Central memory CD8-positive, alpha-beta T cell (primary cell): Measurements from ENCODE around the gene HEBP2.

Source experiments
- ATAC-seq: fragments of 150-1000 bp; cut with Tn5 transposase; replicated peaks from 2 replicates; pipeline ENCODE4 v1.10.0; 2022; ENCODE audit warnings: mild to moderate bottlenecking, moderate FRiP score, moderate number of reproducible peaks; ENCODE audit not compliant: poor library complexity, severe bottlenecking; ENCODE audit errors: extremely low read depth
- DNase-seq, 2 donors: peaks; one replicate each; pipeline ENCODE4 v3.0.0; 2021; ENCODE audit warnings: low spot score in 2 of 2
- H3K27ac Mint-ChIP-seq: one replicate; pipeline ENCODE4 v1.8.0; 2022; ENCODE audit warnings: low read depth, mild to moderate bottlenecking, moderate library complexity, mixed read lengths
- H3K27me3 Mint-ChIP-seq: one replicate; pipeline ENCODE4 v1.8.0; 2022; ENCODE audit warnings: mixed read lengths
- H3K36me3 Mint-ChIP-seq: one replicate; pipeline ENCODE4 v1.8.0; 2022; ENCODE audit warnings: mild to moderate bottlenecking, moderate library complexity, mixed read lengths; ENCODE audit not compliant: insufficient read depth
- H3K4me1 Mint-ChIP-seq: one replicate; pipeline ENCODE4 v1.8.0; 2022; ENCODE audit warnings: mixed read lengths
- H3K4me3 Mint-ChIP-seq: one replicate; pipeline ENCODE4 v1.8.0; 2022; ENCODE audit warnings: mild to moderate bottlenecking, moderate library complexity, mixed read lengths
- H3K9me3 Mint-ChIP-seq: one replicate; pipeline ENCODE4 v1.8.0; 2022; ENCODE audit warnings: mixed read lengths

HEBP2 gene

DNA sequence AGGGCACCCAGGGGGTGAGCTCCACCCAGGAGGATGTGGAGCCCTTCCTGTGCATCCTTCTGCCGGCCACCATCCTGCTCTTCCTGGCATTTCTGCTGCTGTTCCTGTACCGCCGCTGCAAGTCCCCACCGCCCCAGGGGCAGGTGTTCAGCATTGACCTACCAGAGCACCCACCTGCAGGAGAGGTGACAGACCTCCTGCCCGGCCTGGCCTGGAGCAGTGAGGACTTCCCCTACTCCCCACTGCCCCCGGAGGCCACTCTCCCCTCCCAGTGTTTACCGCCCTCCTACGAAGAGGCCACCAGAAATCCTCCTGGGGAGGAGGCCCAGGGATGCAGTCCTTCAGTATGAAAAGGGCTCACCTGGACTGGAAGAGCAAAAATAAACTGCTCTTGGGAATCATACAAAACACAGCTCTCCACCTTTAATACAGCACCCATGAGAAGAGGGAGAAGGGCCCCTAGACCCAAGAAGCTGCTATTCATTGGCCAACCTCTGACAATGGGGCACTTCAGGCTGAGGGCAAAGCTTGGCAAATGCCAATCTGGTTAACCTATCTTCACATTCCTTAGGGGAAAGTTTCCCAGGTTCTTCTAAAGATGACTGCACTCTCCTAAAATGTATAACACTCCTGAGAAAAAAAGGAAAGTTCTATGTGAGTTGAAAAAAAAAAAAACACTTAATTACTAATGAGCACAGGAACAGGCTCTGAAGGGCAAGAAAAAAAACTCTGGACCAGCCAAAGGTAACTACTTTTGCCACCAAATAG is 21.3 kb upstream of the HEBP2 start:
- Mint-ChIP-seq H3K9me3 (no peaks in the 10 kb centered on the region), H3K27me3 (peaks cover 17% of the 10 kb centered on the region), H3K36me3 (no peaks in the 10 kb centered on the region), H3K4me3 (no peak overlapping the region), H3K4me1 (no peaks in the 10 kb centered on the region), H3K27ac (no peak overlapping the region)
- DNase-seq (no peak), ATAC-seq (no peak)

DNA sequence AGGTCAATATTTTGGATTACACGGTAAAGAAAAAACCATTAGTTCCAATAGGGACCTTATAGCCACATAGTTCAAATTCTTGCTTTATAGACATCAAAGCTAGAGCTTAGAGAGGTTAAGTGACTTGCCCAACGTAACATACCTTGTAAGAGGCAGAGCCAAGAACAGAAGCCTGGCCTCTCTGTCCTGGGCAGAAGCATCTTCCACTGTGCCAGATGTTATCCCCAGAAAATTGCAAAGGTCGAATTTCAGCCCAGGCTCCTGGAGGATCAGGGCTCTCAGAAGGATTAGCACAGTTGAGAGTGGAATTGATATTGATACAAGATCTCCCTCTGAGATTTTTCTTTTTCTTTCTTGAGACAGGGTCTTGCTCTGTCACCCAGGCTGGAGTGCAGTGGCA is 20.2 kb upstream of the HEBP2 start:
- H3K9me3 Mint-ChIP-seq, result no peaks in the 10 kb centered on the region
- H3K4me1 Mint-ChIP-seq, result no peaks in the 10 kb centered on the region
- H3K27ac Mint-ChIP-seq, result no peak overlapping the region
- H3K4me3 Mint-ChIP-seq, result no peak overlapping the region
- ATAC-seq (no peak), DNase-seq (no peak)
- H3K27me3 Mint-ChIP-seq, result peaks cover 23% of the 10 kb centered on the region
- H3K36me3 Mint-ChIP-seq, result no peaks in the 10 kb centered on the region

DNA sequence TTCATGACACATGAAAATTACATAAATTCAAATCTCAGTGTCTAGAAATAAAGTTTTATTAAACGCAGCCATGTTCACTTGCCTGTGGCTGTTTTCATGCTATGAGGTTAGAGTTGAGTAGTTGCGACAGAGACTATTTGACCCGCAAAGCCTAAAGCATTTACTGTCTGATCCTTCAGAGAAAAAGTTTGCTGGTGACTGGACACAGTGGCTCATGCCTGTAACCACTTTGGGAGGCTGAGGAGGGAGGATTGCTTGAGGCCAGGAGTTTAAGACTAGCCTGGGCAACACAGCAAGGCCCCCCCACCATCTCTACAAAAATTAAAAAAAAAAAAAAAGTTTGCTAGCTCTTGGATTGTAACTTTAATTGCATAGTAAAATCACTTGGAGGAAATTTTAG is 17.1 kb upstream of the HEBP2 start:
- ATAC-seq, result no peak
- H3K27ac Mint-ChIP-seq, result no peak overlapping the region
- H3K9me3 Mint-ChIP-seq, result no peaks in the 10 kb centered on the region
- no peaks in the 10 kb centered on the region for H3K4me1 Mint-ChIP-seq
- no peak overlapping the region for H3K4me3 Mint-ChIP-seq
- DNase-seq, result no peak
- H3K36me3 Mint-ChIP-seq, result no peaks in the 10 kb centered on the region
- H3K27me3 Mint-ChIP-seq, result peaks cover 42% of the 10 kb centered on the region

DNA sequence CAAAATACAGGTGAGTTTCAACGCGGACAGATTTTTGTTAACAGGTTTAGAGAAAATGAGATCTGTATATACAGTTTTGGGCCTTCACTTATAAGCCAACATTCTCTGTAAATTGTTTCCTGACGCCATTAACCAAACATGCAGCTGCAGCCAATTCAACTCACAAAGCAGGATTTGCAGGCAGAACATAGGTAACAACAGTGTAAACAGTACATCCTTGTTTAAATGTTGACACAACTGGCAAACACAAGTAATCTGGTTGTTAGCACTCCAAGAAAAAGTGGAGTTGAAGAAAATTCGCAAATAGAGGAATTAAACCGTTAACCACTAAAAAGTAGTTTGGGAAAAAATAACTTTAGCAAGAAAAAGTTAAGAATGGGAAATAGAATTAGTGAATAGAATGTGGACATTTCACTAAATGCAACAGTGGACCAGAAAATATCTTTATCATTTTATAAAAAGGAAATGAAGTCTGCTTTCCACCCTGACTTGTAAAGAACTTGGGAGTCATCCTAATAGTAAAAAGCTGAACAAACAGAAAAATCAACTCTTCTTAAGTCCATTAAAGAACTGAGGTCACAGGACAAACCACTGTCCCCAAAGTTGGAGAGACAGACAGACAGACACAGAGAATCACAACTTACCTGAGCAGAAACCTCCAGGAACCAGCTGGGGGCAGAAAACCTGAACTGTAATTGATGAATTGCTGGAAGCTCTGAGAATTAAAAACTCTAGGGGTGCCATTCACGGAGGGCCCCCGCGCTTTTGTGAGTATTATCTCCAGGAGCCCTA is 16.2 kb upstream of the HEBP2 start:
- DNase-seq, result no peak
- H3K9me3 Mint-ChIP-seq, result no peaks in the 10 kb centered on the region
- H3K36me3 Mint-ChIP-seq, result no peaks in the 10 kb centered on the region
- no peak overlapping the region for H3K27ac Mint-ChIP-seq
- no peak overlapping the region for H3K4me3 Mint-ChIP-seq
- no peak for ATAC-seq
- H3K27me3 Mint-ChIP-seq, result peaks cover 36% of the 10 kb centered on the region
- no peaks in the 10 kb centered on the region for H3K4me1 Mint-ChIP-seq

DNA sequence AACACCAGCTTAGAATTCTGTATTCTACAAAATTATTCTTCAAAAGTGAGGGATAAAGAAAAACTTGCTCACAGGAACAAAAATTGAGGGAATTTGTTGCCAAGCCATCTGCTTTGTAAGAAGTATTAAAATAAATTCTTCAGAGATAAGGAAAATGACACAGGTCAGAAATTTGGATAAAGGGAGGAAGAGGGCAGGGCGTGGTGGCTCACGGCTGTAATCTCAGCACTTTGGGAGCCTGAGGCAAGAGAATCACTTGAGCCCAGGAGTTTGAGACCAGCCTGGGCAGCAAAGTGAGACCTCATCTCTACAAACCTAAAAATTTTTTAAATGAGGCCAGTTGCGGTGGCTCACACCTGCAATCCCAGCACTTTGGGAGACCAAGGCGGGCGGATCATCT is 14.5 kb upstream of the HEBP2 start:
- Mint-ChIP-seq H3K4me3 (no peak overlapping the region), H3K4me1 (no peaks in the 10 kb centered on the region), H3K27me3 (peaks cover 25% of the 10 kb centered on the region), H3K27ac (no peak overlapping the region), H3K9me3 (no peaks in the 10 kb centered on the region), H3K36me3 (no peaks in the 10 kb centered on the region)
- no peak for DNase-seq
- no peak for ATAC-seq

DNA sequence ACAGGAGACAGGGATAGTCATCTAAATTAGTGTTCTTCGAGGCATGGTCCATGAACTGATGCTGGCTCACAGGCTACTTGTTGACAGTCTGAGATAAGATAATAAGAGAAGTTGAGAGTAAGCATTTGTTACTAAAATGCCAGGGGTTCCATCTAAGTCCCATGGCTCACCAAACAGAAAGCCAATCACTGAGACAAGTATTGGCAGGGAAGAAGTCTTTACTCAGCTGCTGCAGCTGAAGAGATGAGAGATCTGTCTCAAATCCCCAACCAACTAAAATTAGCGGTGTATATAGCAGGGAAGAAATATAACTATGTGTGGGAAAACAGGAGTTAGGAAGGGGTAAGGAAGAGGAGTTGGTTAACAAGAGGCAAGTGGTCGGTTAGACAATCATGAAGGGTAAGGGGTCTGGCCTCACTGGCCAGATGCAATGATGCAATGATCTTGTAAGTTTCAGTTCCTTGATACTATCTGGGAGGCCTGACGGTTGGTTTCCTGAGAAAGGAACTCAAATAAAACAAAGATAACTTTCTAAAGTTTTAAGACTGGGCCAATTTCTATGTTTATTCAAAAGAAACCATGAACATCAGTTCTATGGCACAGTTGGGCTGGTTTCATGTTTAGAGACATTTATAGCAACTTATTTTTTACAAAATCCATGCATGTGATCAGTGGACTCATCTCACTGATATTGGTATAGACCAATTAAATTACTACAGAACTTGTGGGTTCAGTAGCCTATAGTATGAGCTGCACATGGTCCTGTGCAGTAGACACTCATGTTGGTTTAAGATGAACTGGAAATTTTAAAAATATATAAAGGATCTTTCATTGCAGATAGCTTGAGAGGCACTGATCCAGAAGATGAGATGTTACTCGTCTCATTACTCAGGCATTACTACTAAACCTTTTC is 9.9 kb upstream of the HEBP2 start:
- Mint-ChIP-seq H3K36me3 (no peaks in the 10 kb centered on the region), H3K4me3 (no peak overlapping the region), H3K27me3 (peaks cover 15% of the 10 kb centered on the region), H3K27ac (no peak overlapping the region), H3K4me1 (no peaks in the 10 kb centered on the region), H3K9me3 (no peaks in the 10 kb centered on the region)
- DNase-seq (no peak), ATAC-seq (no peak)

DNA sequence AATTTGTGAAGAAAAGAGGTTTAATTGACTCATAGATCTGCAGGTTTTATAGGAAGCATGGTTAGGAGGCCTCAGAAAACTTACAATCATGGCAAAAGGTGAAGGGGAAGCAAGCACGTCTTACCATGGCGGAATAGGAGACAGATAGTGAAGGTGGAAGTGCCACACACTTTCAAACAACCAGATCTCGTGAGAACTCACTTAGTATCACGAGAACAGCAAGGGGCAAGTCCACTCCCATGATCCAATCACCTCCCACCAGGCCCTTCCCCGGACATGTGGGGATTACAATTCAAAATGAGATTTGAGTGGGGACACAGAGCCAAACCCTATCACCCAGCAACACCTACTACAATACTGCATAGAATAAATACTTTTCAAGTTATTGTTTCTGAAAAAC is 7.3 kb upstream of the HEBP2 start:
- Mint-ChIP-seq H3K4me3 (no peak overlapping the region), H3K9me3 (no peaks in the 10 kb centered on the region), H3K36me3 (no peaks in the 10 kb centered on the region), H3K27ac (no peak overlapping the region), H3K4me1 (no peaks in the 10 kb centered on the region), H3K27me3 (no peaks in the 10 kb centered on the region)
- ATAC-seq, result no peak
- DNase-seq, result no peak

DNA sequence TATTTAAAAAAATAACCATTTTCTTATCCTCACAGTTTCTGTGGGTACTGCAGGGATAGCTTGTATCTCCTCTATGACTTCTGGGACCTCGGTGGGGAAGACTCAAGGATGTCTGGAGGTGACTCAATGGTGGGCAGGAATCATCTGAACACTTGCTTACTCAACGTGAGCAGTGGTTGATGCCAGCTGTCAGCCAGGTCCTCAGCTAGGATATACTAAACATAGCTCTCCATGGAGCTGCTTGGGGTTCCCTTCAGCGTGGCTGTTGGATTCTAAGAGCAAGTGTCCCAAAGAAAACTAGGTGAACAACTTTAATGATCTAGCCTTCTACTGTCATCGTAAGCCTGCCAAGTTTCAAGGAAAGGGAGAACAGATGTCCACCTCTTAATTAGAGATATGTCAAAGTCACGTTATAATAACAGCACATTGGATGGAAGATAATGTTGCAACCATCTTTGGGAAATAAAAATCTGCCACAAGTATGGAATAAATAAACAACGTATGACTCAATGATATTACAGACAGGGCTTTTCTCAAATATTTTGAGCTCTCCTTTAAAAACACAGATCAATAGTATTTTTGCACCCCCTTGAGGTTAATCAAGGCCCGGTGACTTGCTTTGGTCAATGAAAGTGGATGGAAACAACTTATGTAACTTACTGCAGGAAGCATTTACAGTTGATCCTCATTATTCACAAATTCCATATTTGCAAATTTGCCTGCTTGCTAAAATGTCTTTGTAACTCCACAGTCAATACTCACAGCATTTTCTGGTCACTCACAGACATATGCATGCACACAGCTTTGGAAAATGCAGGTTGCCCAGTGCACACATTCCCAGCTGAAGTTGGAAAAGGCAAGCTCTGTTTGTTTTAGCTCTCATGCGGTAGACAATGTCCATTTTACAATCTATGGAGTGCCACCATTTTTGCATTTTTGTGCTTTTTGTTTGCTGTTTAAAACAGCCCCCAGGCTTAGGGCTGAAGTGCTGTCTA is 6.6 kb upstream of the HEBP2 start:
- H3K36me3 Mint-ChIP-seq, result no peaks in the 10 kb centered on the region
- H3K4me1 Mint-ChIP-seq, result no peaks in the 10 kb centered on the region
- no peak for DNase-seq
- ATAC-seq, result no peak
- H3K9me3 Mint-ChIP-seq, result no peaks in the 10 kb centered on the region
- no peak overlapping the region for H3K27ac Mint-ChIP-seq
- H3K27me3 Mint-ChIP-seq, result no peaks in the 10 kb centered on the region
- no peak overlapping the region for H3K4me3 Mint-ChIP-seq

DNA sequence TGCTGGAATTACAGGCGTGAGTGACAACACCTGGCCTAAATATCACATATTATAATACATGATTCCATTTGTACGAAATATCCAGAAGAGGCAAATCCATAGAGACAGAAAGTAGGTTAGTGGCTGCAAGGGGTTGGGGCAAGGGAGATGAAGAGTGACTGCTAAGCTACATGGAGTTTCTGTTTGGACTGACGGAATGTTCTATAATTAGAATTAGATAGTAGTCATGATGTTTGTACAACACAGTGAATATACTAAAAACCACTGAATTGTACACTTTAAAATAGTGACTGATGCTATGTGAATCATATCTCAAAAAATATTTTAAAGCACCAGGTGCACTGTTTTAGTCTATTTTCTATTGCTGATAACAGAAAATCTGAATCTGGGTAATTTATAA is 3.7 kb upstream of the HEBP2 start:
- H3K4me3 Mint-ChIP-seq, result no peak overlapping the region
- ATAC-seq (no peak), DNase-seq (no peak)
- no peak overlapping the region for H3K27ac Mint-ChIP-seq
- no peaks in the 10 kb centered on the region for H3K27me3 Mint-ChIP-seq
- H3K4me1 Mint-ChIP-seq, result peaks cover 7% of the 10 kb centered on the region
- peaks cover 4% of the 10 kb centered on the region for H3K36me3 Mint-ChIP-seq
- no peaks in the 10 kb centered on the region for H3K9me3 Mint-ChIP-seq

DNA sequence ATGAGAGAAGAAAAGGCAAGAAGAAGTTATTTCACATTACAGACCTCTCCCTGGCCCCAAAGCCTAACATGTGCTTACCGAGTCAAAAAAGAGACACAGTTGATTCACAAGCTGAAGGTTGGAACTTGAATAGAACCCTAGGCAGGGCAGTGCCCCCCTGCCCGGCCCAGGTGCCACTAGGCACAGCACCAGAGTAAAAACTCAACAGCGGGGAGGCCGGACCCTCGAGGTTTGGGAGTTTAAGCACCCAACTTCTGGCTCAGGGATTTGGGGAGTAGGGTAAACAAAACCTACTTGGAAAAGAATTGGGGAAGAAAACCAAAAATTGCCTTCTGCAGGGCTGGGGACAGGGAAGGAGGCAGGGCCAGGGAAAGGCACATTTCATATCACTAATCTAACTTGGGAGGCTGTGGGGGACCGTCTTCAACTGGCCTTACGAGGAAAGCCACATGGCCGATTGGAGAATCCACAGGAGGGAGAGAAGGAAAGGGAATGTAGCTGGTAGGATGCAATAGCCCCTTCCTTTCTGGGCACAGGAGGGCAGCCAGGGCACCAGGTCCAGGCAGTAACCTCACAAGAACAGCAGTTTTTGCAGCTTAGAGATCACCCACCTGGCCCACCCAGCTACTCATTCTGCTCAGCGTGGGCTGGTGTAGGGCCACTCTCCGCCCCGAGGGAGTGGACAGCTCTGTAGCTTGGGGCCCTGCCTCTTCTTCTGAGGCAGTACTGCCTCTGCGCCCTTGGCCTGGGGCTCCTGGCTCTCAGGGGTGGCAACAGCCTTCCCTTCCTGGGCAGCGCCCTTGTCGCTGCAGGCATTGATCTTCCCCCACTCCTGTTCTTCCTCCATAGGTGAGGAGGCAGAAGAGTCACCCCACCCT is 1.8 kb upstream of the HEBP2 start:
- no peaks in the 10 kb centered on the region for H3K27me3 Mint-ChIP-seq
- no peak for ATAC-seq
- no peak overlapping the region for H3K4me3 Mint-ChIP-seq
- DNase-seq, result no peak
- peaks cover 11% of the 10 kb centered on the region for H3K4me1 Mint-ChIP-seq
- peaks cover 12% of the 10 kb centered on the region for H3K36me3 Mint-ChIP-seq
- H3K27ac Mint-ChIP-seq, result no peak overlapping the region
- H3K9me3 Mint-ChIP-seq, result no peaks in the 10 kb centered on the region

DNA sequence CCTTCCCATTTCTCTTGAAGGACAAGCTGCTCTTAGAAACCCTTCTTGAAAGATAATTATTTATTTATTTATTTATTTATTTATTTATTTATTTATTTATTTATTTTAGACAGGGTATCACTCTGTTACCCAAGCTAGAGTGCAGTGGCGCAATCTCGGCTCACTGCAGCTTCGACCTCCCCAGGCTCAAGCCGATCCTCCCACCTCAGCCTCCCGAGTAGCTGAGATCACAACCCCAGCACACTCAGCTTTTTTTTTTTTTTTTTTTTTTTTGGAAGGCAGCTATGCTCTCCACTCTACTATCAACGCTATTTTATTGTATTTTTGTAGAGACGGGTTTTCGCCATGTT is 1.2 kb upstream of the HEBP2 start:
- DNase-seq, result no peak
- peak overlapping the region; percentile 76 for H3K4me3 Mint-ChIP-seq
- no peaks in the 10 kb centered on the region for H3K9me3 Mint-ChIP-seq
- no peak for ATAC-seq
- H3K27ac Mint-ChIP-seq, result no peak overlapping the region
- H3K27me3 Mint-ChIP-seq, result no peaks in the 10 kb centered on the region
- peaks cover 15% of the 10 kb centered on the region for H3K36me3 Mint-ChIP-seq
- peaks cover 11% of the 10 kb centered on the region for H3K4me1 Mint-ChIP-seq
